Psoas muscle (tissue), 8 donors: ENCODE data around the gene UBE2D2. TPM values are rescaled to one million over a fixed set of nuclear protein-coding genes. Genes with fewer than 3 reads are reported as not detected.
A peak's percentile ranks its signal among the peaks of the same experiment; 100 is the strongest.

ENCODE experiments used
- ATAC-seq, 4 donors: fragments of 200-7000 bp; cut with Tn5 transposase; one replicate each; pipeline ENCODE4 v1.9.1; 2020; ENCODE audit warnings: moderate library complexity in 3 of 4, mild to moderate bottlenecking in 2 of 4
- DNase-seq, 2 donors: peaks; one replicate each; pipeline ENCODE4 v3.0.0-alpha.2; 2020
- H3K27ac ChIP-seq: fragments of 200-600 bp; one replicate; pipeline ENCODE4 v1.8.0; 2022
- H3K27me3 ChIP-seq, 3 donors: fragments of 200-600 bp in 1 of 3; one replicate each; pipeline versions ENCODE4 v1.6.1 to v1.8.0; 2013 to 2022; ENCODE audit warnings: low read length in 2 of 3, mild to moderate bottlenecking in 2 of 3, moderate library complexity in 1 of 3; ENCODE audit not compliant: insufficient read depth in 3 of 3
- H3K36me3 ChIP-seq, 2 donors: fragments of 200-600 bp in 1 of 2; one replicate each; pipeline versions ENCODE4 v1.6.1 to v1.8.0; 2013 to 2022; ENCODE audit warnings: low read depth in 1 of 2, mild to moderate bottlenecking in 1 of 2, moderate library complexity in 1 of 2; ENCODE audit not compliant: insufficient read depth in 1 of 2
- H3K4me1 ChIP-seq: fragments of 200-600 bp; one replicate; pipeline ENCODE4 v1.8.0; 2022
- H3K4me3 ChIP-seq: fragments of 200-600 bp; one replicate; pipeline ENCODE4 v1.8.0; 2022; ENCODE audit warnings: mild to moderate bottlenecking
- H3K9me3 ChIP-seq: fragments of 200-600 bp; one replicate; pipeline ENCODE4 v1.8.0; 2022
- CTCF ChIP-seq: fragments of 200-600 bp; IDR thresholded peaks from one replicate; pipeline ENCODE4 v1.8.0; 2022; ENCODE audit warnings: antibody characterized with exemption
- WGBS, 3 donors: extraction: QIAGEN DNeasy Blood & Tissue Kit; methylation state at CpG; one replicate each; pipeline versions ENCODE4 v1.1.6 to v1.1.7; 2013; 5-methylcytosine and 5-hydroxymethylcytosine counted together
- intact Hi-C, 2 donors: fragments of 100-400 bp; cut with DNase I; formaldehyde crosslinking; loops; one replicate each; pipeline versions ENCODE4 v1.11.0 to v1.14.2; 2022
- polyA plus RNA-seq, 3 donors: library from polyadenylated mRNA; stranded (reverse); fragments of 200-250 nt; gene quantifications; one replicate each; pipeline ENCODE4 v1.2.3, GENCODE V29; 2013
- total RNA-seq, 4 donors: library from RNA; stranded (reverse); fragmentation: NEBNext Ultra II Directional in 2 of 4; extraction: Animal tissue kit (Norgen Biotek cat#: 25700) in 2 of 4; gene quantifications; one replicate each; pipeline versions ENCODE4 v1.2.1 to v1.2.4, GENCODE V29; 2021 to 2023
- donor health status: healthy with polysubstance abuse.
- donor health status: DM: no; HTN: no; CAD: no; lungs with moderate emphysema.
- donor health status: Bipolar disorder and iron deficiency.
- donor health status: healthy.
- donor health status: DM: yes; HTN: yes; CAD: no.
- donor health status: DM: no; HTN: no; CAD: no.
- donor health status: DM: no; HTN: no; CAD: no.
- donor health status: DM: yes; HTN: yes; CAD: no.

Gene UBE2D2
- total and polyA plus RNA-seq, 7 donors = 107 to 243 (median 163) TPM

- peak overlapping the region; percentile 62 for H3K4me3 ChIP-seq
- peaks cover 99% of the 10 kb centered on the region for H3K4me1 ChIP-seq
- H3K27me3 ChIP-seq = no peaks in the 10 kb centered on the region
- no peaks in the 10 kb centered on the region for H3K36me3 ChIP-seq
- ATAC-seq (peak; percentile 69 to 75 (median 72)), DNase-seq (peak; percentile 85 to 93)
- intact Hi-C loops = no loop called here
- no peaks in the 10 kb centered on the region for H3K9me3 ChIP-seq
- 14 to 19% (median 14%) methylated on average over 13 to 14 of the region's 14 CpGs for WGBS, 3 donors
- no peak for TF ChIP-seq CTCF
- H3K27ac ChIP-seq = peak overlapping the region; percentile 98
These were observed 99.2 kb downstream of the UBE2D2 start for GRCh38 chr5:139660105-139660922.

GRCh38 chr5:139660923-139661814 lies 100.0 kb downstream of the UBE2D2 start:
- no peak for TF ChIP-seq CTCF
- no peaks in the 10 kb centered on the region for H3K27me3 ChIP-seq
- peak overlapping the region; percentile 62 for H3K4me3 ChIP-seq
- WGBS, 3 donors = 13 to 28% (median 14%) methylated on average over 38 to 41 of the region's 41 CpGs
- no peaks in the 10 kb centered on the region for H3K36me3 ChIP-seq
- no peaks in the 10 kb centered on the region for H3K9me3 ChIP-seq
- DNase-seq (peak; percentile 94 to 97), ATAC-seq (peak; percentile 74 to 82 (median 80))
- peak overlapping the region; percentile 98 for H3K27ac ChIP-seq
- peaks cover 99% of the 10 kb centered on the region for H3K4me1 ChIP-seq
- intact Hi-C loops = no loop called here

GRCh38 chr5:139662617-139663016 lies 101.5 kb downstream of the UBE2D2 start:
- Histone ChIP-seq H3K9me3 (no peaks in the 10 kb centered on the region), H3K36me3 (no peaks in the 10 kb centered on the region), H3K27me3 (no peaks in the 10 kb centered on the region), H3K4me1 (peaks cover 98% of the 10 kb centered on the region), H3K4me3 (peak overlapping the region; percentile 62), H3K27ac (peak overlapping the region; percentile 98)
- intact Hi-C loops = no loop called here
- no peak for TF ChIP-seq CTCF
- ATAC-seq = no peak
- 39 to 59% (median 42%) methylated on average over 9 of the region's 9 CpGs for WGBS, 3 donors
- no peak for DNase-seq

- DNase-seq (no peak), ATAC-seq (no peak)
- Histone ChIP-seq H3K27me3 (no peaks in the 10 kb centered on the region), H3K4me3 (no peak overlapping the region), H3K27ac (peak overlapping the region; percentile 98), H3K9me3 (no peaks in the 10 kb centered on the region), H3K4me1 (peaks cover 96% of the 10 kb centered on the region), H3K36me3 (no peaks in the 10 kb centered on the region)
- intact Hi-C loops = no loop called here
- TF ChIP-seq CTCF = no peak
- WGBS, 3 donors = 51 to 66% (median 52%) methylated on average over 14 of the region's 14 CpGs
These were observed 102.3 kb downstream of the UBE2D2 start for GRCh38 chr5:139663207-139664085.
